HG03565 (cell line): Measurements from ENCODE around the gene NUP188.
"Not testable (repeated sequence)": the region's sequence is repeated elsewhere in the genome, so short reads cannot be mapped to it uniquely, and the experiment has no call there.

Source experiments
- ATAC-seq: cut with Tn5 transposase; IDR thresholded peaks from one replicate; pipeline ENCODE4 v1.9.1; 2021; ENCODE audit warnings: mild to moderate bottlenecking, moderate library complexity; ENCODE audit not compliant: unreplicated experiment

NUP188 gene

DNA sequence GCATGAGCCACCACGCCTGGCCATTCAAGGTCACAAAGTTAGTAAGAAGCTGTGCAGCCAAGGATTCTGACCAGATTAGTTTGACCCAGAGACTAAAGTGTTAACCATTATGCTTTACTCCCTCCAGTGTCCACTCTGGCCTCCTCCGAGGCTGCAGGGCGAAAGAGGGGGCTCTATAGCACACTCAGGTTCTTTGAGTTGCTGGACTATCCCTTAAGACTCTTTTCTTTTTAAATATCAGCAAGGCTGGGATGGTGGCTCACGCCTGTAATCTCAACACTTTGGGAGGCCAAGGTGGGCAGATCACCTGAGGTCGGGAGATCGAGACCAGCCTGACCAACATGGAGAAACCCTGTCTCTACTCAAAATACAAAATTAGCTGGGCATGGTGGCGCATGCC lies 2.5 kb upstream of the NUP188 start:
- not testable (repeated sequence) for ATAC-seq

DNA sequence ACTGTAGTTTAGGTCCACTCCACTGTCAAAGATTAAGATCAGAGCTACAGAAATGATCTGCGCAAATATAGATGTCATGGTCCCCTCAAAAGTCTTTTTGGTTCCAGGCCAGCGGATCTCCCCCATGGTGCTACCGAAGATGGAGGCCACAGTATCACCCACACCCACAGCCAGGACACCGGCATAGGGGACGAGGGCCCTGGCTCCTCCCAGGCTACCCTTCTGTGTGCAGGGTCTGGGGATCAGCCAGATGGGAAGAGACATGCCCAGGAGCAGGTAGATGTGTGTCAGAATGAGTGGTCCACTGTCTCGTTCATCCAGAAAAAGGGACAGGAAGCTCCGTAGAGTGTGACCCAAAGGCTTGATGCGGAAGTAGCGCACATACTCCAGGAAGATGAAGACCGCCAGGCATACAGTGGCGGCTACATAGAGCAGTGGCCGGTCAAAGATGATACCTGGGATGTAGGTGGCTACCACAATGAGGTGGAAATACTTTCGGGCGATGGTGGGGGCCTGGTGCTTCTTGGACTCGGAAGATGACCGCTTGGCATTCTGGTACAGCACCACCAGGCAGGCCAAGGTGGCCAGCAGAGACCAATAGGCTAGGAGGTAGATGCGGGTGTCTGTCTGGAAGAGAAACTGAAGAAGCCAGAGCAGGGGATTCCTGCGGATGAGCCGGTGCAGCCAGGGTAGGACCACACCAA lies 1.5 kb upstream of the NUP188 start:
- no peak for ATAC-seq

DNA sequence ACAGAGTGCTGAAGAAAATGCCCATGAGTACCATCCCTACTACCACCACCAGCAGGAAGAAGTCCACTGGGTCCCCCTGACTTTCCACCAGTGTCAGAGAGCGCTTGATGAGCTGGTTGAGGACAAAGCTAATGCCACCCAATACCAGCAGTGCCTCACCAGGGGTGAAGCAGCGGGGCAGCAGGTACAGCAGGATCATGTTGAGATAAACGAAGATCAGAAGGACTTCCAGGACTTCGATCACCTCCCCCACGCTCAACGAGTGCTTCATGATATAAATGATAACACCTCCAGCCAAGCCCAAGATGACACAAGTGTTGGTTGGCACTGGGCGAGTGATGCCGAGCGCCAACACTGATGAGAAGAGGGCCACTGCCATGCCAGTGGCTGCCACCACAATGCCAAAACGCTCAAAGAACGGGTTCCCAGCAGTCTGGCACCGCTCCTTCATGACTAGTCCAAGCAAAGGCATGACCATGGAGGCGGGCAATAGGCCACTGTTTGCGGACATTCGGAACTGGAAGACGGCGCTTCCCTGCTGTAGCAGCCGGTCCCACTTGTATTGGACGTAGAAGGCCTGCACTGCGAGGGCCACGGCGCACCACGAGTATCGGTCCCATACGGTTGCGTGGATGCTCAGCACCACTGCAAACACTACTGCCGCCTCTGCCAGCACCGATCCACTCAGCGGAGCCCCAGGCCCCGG lies 775 bp upstream of the NUP188 start:
- ATAC-seq = no peak

DNA sequence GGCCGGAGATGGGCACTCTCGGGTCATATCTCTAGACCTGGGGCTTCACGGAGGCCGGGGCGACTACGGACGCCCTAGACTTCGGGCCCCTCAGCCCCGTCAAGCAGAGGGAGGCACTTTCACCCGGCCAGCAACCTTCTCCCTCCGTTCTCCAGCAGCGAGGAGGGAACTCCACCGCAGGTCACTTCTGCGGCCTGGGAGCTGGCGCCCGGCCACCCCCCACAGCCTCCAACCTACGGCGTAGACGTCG lies 297 bp upstream of the NUP188 start:
- ATAC-seq = no peak

DNA sequence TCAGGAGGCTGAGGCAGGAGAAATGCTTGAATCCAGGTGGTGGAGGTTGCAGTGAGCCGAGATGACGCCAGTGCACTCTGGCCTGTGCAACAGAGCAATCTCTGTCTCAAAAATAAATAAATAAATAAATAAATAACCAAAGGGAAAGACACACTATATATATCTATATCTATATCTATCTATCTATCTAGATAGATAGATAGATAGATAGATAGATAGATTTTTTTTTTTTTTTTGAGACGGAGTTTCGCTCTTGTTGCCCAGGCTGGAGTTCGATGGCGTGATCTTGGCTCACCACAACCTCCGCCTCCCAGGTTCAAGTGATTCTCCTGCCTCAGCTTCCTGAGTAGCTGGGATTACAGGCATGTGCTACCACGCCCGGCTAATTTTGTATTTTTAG lies 13.9 kb downstream of the NUP188 start:
- not testable (repeated sequence) for ATAC-seq

DNA sequence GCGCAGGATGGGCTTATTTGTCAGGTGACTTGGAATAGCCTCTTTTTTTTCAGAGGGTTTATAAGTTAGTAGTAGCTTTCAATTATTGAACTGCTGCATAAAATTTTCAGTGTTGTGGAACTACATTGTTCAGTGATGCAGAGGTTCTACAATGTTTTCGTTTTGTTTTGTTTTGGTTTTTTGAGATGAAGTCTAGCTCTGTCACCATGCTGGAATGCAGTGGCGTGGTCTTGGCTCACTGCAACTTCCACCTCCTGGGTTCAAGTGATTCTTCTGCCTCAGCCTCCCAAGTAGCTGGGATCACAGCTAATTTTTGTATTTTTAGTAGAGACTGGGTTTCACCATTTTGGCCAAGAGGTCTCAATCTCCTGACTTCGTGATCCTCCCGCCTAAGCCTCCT lies 22.0 kb downstream of the NUP188 start:
- ATAC-seq = no peak

DNA sequence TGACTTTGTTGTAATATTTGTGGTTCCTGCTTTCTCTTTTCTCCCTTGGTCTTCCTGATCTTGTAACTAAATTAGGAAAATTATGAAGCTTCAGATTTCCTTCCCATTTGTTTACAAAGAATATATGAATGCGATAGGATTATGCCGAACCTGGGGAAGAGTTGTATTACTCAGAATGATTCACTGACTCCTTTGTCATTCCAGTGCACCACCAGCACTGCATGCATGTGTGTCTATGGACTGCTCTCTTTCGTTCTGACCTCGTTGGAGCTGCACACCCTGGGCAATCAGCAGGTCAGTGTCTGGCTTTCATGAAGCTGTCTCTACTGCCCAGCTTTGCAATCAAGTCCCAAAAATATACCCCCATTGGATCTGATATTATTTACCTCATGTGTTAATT lies 25.5 kb downstream of the NUP188 start:
- no peak for ATAC-seq

DNA sequence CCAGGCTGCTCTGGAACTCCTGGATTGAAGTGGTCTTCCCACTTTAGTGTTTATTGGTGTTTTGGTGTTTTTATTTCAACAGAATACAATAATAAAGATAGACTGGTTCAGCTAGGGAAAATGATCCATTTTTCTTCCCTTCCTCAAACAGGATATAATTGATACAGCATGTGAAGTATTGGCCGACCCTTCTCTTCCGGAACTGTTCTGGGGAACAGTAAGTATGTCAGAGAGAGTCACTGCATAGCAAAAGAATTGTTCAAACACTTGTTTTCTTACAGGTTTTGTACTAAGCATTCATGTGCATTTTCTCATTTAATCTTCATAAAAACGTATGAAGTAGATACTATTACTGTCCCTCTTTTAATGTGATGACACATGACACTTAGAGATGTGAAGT lies 31.6 kb downstream of the NUP188 start:
- ATAC-seq = no peak

DNA sequence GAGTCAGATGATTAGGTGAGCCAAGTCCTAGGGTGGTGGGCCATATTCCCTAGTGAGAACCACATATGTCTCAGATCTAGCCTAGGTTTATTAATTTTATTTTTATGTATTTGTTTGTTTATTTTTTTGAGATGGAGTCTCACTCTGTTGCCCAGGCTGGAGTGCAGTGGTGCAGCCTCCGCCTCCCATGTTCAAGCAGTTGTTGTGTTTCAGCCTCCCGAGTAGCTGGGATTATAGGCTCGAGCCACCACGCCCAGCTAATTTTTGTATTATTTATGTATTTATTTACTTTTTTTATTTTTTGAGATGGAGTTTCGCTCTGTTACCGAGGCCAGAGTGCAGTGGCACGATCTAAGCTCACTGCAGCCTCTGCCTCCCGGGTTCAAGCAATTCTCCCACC lies 36.0 kb downstream of the NUP188 start:
- no peak for ATAC-seq

DNA sequence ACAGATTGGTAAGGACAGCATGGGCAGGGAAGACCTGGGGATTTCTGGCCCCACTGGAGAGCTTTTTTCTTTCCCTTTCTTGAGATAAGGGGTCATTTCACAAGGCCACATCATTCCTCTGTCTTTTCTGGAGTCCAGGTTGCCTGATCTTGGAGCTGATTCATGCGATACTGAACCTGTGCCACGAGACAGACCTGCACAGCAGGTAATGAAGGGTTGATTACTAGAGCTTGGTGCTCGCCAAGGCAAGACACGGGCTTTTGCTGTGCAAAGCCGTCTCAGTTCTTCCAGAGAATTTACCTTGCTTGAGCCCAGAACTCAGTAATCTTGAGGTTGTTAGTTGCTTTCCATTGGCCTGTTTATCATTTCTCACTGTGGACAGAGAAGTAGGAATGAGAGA lies 39.2 kb downstream of the NUP188 start:
- no peak for ATAC-seq

DNA sequence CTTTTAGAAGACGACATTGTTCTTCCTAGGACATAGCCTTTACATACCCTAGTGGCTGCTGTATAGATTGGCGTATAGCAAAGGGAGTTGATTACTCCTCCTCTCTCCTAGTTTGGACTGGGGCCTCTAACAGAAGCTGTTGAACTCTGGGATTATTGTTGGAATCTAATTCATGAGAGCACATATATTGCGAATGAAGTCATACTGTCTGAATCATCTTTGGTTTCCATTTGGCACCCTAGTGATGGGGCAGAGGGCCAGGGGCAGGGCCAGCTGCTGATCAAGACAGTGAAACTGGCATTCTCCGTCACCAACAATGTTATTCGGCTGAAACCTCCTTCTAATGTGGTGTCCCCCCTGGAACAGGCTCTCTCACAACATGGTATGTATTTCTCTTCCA lies 40.3 kb downstream of the NUP188 start:
- no peak for ATAC-seq

DNA sequence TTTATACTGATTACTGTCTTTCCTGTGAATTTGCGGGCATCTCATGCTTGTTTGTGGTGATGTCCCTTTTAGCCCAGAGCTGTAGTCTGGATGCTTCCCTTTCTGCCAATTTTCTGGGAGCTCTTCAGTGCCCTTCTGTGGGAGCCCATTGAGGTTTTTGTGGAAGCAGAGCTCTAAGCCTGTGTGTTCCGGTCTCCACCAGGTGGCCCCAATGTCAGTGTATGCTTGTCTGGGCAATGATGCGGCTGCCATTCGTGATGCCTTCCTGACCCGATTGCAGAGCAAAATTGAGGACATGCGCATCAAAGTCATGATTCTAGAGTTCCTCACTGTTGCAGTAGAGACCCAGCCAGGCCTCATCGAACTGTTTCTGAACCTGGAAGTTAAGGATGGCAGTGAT lies 45.5 kb downstream of the NUP188 start:
- no peak for ATAC-seq

DNA sequence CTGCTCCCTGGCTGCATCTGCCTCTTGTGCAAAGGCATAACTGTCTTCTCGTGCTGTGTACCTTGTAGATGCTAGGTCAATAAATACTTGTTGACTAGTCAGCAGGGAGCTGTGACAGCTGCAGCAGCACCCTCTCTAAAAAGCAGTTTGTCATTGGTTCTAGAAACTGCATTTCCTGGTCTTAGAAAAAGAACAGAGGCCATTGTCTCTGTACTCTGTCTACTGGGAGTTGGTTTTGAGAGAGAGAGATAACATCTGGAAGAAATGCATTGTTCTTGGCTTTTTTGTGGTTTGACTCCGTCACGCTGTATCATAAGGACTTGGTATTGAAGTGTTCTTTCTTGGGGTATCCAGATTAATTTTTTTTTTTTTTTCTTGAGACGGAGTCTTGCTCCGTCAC lies 48.3 kb downstream of the NUP188 start:
- ATAC-seq = no peak

DNA sequence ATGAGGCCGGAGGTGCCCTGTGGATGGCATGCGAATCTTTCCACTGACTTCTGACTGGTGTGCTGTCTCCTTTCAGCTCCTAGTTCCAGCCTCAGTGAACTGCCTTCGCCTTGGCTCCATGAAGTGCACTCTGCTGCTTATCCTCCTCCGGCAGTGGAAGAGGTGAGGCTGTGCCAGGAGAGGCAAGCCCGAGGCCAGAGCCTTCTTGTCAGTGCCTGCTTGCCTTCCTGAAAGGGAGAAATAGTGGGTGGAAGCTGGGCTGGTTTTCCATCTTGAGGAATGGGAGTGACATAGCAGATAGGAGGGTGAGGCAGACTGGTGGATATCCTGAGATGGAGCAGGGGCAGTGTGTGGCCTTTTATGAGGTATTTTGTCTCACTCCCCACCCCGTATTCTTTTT lies 51.0 kb downstream of the NUP188 start:
- ATAC-seq = no peak

DNA sequence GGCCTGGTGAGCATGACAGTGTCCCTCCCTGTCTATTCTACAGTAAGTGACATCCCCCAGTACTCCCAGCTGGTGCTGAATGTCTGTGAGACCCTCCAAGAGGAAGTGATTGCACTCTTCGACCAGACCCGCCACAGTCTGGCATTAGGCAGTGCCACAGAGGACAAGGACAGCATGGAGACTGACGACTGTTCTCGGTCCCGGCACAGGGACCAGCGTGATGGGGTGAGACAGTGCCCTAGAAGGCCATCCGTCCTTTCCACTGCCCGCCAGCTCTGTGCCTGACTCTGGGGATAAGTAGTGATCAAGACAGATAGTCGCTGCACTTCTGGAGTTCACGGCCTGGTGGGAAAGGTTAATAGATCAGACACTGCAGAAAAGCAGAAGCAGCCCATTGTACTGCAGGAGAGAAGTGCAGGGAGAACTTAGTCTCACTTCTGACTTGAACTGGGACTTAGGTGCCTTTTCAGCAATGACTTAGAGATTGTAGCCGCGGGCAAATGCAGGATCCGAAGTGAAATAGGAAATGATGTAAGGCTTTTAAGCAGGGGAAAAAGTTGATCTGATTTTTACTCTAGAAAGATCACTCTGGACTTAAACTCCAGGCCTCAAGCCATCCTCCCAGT lies 52.2 kb downstream of the NUP188 start:
- ATAC-seq = no peak

DNA sequence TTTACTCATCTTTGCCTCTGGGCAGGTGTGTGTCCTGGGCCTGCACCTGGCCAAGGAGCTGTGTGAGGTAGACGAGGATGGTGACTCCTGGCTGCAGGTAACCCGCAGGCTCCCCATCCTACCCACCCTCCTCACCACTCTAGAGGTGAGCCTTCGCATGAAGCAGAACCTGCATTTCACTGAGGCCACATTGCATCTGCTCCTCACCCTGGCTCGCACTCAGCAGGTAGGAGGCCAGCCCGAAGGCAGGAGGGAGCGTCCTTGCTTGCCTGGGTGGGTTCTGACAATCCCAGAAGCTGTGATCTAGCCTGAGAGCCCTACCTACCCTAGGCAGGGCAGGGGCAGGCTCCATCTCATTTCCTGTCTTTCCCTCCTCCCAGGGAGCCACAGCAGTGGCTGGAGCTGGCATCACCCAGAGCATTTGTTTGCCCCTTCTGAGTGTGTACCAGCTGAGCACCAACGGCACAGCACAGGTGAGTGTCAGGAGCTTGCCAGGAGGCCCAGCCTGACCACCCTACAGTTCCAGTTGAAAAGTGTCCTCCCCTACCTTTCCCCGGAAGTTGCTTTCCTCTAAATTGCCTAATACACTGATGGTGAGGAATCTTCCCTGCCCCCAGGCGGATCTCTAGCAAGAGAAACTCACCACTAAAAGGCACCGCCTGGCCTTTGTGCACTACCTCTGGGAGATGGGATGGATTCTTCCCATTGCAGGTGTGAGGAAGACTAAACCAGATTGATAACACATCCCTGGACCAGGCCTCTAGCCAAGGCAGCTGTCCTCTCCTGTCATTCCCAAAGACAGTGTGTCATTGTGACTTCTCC lies 54.2 kb downstream of the NUP188 start:
- ATAC-seq = no peak

DNA sequence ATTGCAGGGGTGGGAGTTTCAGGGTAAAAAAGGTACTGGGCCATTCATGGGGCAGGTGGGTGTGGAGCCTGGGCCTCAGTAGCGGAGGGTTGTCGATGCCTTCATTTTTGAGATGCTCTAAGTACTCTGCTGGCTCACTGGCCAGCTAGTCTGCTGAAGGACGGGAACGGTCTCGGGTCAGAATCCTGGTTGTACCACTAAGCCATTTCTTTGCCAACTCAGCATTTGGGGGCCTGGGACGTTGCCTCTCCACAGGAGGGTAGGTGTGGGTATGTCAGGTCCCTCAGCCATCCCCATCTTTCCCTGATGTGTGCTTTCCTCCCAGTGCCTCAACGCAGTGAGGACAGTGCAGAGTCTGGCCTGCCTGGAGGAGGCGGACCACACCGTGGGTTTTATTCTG lies 55.5 kb downstream of the NUP188 start:
- ATAC-seq = no peak

DNA sequence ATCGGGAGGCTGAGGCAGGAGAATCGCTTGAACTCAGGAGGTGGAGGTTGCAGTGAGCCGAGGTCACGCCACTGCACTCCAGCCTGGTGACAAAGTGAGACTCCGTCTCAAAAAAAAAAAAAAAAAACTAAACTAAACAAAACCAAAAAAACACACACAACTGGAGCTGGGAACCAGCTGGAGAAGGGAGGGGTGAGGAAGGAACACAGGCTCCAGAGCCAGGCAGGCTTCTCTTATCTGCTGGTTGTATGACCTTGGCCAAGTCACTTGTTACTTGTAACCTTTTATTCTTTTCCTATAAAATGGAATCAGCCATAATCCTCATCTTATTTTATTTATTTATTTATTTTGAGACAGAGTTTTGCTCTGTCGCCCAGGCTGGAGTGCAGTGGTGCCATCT lies 56.7 kb downstream of the NUP188 start:
- ATAC-seq = not testable (repeated sequence)

DNA sequence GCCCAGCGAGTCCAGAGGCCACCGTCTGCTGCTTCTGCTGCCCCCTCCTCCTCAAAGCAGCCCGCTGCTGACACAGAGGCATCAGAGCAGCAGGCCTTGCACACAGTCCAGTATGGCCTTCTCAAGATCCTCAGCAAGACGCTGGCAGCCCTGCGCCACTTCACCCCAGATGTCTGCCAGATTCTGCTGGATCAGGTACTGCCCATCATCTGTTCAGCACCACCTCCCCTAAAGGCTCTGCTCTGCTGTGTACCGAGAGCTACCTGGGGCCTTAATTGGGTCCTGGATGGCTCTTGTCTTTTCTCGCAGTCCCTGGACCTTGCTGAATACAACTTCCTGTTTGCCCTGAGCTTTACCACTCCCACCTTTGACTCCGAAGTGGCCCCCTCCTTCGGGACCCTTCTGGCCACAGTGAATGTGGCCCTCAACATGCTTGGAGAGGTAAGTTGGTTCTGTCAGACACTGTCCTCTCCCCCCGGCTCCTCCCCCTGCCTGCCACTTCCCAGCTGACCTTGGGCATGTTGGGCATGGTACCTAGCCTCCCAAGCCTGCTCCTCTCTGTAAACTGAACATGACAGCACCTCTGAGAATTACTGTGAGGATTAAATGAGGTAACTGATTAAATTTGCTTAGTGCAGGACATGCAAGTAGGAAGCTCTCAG lies 58.0 kb downstream of the NUP188 start:
- ATAC-seq = no peak

DNA sequence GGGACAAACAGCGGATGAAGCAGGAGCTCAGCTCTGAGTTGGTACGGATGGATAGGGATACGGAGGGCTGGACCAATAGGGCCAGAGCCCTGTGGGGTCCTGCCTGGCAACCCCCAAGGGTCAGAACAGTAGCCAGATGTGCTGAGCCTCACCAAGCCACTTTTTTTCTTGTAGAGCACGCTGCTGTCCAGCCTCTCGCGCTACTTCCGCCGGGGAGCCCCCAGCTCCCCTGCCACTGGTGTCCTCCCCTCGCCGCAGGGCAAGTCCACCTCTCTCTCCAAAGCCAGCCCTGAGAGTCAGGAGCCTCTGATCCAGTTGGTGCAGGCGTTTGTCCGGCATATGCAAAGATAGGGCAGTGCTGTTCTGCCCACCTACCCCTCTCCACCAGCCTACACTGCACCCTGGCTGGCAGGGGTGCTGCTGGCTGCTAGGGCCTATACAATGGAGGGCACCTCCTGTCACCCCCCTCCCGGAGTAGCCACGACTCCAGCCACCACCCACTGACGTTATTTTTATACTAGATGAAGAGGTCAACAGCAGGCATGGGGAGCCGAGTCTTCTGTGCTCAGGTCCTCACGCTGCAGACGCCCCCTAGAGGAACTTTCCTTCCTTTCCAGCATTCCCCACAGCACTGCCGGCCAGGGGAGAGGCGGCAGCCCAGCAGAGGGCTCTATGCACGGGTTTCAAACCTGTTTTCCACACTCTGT lies 59.0 kb downstream of the NUP188 start:
- ATAC-seq = no peak
